Skeletal muscle satellite cell (primary cell): ENCODE data around the gene LPP.

ENCODE experiments used
- H3K27me3 ChIP-seq: 2 replicates; pipeline ENCODE4 v1.7.0; 2013; ENCODE audit warnings: low read length; ENCODE audit not compliant: control insufficient read depth, insufficient read depth
- H3K36me3 ChIP-seq: 2 replicates; pipeline ENCODE4 v1.7.0; 2013; ENCODE audit warnings: mild to moderate bottlenecking, control low read depth, low read length; ENCODE audit not compliant: insufficient read depth
- H3K4me1 ChIP-seq: 2 replicates; pipeline ENCODE4 v1.7.0; 2013; ENCODE audit warnings: low read length; ENCODE audit not compliant: control insufficient read depth, insufficient read depth
- H3K4me2 ChIP-seq: 2 replicates; pipeline ENCODE4 v1.7.0; 2013; ENCODE audit warnings: mild to moderate bottlenecking, low read length
- H3K4me3 ChIP-seq: 2 replicates; pipeline ENCODE4 v1.7.0; 2013; ENCODE audit warnings: low read length
- H3K9ac ChIP-seq: 2 replicates; pipeline ENCODE4 v1.7.0; 2013; ENCODE audit warnings: mild to moderate bottlenecking, low read depth, low read length, moderate library complexity
- H3K9me3 ChIP-seq: replicated peaks from 2 replicates; pipeline ENCODE4 v1.7.0; 2013; ENCODE audit warnings: mild to moderate bottlenecking, control low read depth, low read length

LPP gene

DNA sequence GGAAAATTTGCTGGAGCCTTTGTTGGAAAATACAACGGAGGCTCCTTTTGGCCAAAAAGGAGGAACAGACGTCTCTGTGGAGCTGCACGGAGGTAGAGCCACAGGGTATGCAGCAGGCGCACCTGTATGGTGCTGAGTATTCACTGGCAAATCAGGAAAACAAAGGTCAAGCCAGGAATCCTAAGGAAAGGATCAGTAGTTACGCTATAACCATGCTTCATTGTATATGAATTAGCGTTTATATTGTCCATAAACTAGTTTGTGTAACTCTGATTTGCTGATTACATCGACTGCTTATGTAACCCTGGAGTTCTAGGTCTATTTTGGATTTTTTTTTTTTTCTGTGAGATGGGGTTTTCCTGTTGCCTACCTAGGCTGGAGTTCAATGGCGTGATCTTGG, 45.4 kb downstream of the LPP start:
- Histone ChIP-seq H3K9ac (no peak overlapping the region), H3K9me3 (no peaks in the 10 kb centered on the region)

DNA sequence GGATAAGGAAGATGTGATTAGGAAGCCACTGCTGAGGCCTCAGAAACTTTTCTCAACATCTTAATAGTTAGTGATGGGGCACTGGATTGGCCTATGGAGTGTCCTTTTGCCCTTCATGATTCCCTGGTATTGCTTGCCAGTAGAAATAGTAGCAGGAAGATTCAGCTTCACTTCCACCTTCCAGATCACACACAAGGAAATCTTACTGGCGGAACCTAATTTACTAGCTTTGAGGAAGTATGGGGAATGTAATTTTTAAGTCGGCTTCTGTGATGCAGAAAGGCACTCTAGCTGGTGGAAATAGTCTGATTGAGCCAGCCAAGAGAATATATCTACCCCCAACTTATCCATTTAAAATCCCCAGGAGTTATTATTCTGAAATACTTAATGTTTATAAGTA, 46.5 kb downstream of the LPP start:
- Histone ChIP-seq H3K4me3 (no peak overlapping the region), H3K4me2 (no peak overlapping the region), H3K9me3 (no peaks in the 10 kb centered on the region), H3K4me1 (peaks cover 19% of the 10 kb centered on the region), H3K27me3 (no peaks in the 10 kb centered on the region), H3K9ac (no peak overlapping the region), H3K36me3 (peaks cover 4% of the 10 kb centered on the region)

More for the DNA sequence above, 45.4 kb downstream of the LPP start:
- Histone ChIP-seq H3K27me3 (no peaks in the 10 kb centered on the region), H3K36me3 (peaks cover 3% of the 10 kb centered on the region), H3K4me2 (no peak overlapping the region), H3K4me3 (no peak overlapping the region), H3K4me1 (peaks cover 19% of the 10 kb centered on the region)

DNA sequence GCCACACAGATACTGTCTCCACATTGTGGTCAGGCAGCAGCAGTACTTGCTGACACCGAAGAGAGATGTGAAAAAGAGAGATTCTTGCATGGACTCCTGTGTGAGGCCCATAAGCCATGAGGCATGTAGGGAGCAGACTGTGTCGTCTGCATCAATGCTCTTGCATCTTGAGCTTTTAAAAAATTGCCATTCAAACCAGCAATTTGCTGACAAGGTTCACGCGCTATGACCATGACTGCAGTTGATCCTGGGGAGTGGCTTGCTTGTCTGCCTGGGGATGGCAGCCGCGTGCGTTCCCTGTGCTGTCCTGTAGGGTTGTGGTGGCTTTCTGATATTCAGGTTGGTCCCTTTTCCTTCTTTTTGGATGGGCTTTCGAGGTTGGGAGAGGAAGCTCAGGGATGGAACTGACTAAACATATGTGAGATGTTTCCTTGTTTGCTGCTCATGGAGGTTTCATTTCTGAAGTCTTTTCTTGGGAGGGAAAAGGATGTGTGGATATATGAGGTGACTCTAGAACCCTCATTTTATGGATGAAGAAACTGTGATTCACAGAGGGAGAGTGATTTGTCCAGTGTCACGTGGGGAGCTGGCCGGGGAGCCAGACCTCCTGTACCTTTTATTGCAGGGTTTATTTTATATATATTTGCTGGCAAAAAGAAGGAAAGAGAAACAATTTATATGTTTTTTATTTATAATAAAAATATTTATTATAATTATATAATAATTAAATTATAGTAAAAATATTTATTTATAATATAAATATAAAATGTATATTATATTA, 48.6 kb downstream of the LPP start:
- Histone ChIP-seq H3K4me1 (peaks cover under 1% of the 10 kb centered on the region), H3K4me2 (no peak overlapping the region), H3K27me3 (no peaks in the 10 kb centered on the region), H3K9ac (no peak overlapping the region), H3K9me3 (no peaks in the 10 kb centered on the region), H3K36me3 (peaks cover 4% of the 10 kb centered on the region), H3K4me3 (no peak overlapping the region)

DNA sequence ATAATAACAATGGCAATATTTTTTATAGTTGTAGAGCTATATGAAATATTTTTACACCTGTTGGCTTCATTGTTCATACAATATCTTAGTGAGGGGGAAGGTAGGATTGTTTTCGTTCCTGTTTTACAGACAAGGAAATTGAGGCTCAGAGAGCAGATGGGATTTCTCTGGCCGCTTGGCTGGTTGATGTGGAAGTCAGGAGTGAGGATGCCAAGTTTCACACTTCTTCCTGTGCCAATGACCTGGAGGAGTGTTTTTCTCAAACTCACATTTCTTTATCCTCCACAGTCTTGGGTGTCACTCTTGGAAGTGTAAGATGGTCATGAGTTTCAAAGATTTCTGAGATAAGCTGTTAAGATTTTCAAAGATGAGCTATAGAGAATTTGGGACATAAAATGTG, 50.6 kb downstream of the LPP start:
- Histone ChIP-seq H3K4me2 (no peak overlapping the region), H3K9ac (no peak overlapping the region), H3K27me3 (no peaks in the 10 kb centered on the region), H3K4me3 (no peak overlapping the region), H3K36me3 (peaks cover 10% of the 10 kb centered on the region), H3K4me1 (peaks cover 11% of the 10 kb centered on the region), H3K9me3 (no peaks in the 10 kb centered on the region)

DNA sequence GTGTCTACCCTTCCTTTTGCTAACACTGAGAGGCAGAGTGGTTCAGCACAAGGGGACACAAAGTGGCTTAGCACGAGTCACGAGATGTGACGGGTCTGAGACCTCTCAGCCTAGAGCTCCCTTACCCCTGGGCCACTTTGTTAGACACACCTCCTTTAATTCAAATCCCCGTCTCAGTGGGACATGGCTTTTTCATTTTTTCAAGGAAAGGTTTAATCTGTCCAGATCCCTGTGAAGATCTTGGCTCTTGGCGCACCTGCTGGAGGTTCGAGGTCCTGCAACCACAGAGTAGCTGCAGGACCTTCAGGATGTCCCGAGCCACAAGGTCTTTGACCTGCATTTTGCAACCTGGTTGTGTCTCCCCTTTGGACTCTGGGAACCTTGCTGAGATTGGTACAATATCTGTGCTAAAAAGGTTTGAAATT, 52.0 kb downstream of the LPP start:
- H3K27me3 ChIP-seq, result no peaks in the 10 kb centered on the region
- H3K9me3 ChIP-seq, result no peaks in the 10 kb centered on the region
- no peak overlapping the region for H3K4me3 ChIP-seq

DNA sequence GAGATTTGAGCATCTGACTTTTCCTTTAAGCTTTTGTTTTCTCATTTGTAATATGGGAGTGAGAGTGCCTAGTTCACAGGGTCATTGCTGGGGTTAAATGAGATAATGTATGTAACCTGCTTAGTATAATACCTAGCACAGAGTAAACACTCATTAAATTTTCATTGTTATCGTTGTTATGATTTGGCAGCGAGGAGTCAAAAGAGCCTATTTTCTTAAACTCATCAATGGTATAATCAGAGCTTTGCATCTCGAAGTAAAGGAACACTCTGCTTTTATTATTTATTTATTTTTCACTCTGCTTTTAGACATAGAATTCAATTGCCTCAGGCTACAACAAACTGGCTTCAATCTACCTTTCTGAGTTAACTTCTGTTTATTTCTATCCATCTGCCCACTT, 52.8 kb downstream of the LPP start:
- Histone ChIP-seq H3K36me3 (peaks cover 16% of the 10 kb centered on the region), H3K9me3 (no peaks in the 10 kb centered on the region), H3K4me2 (no peak overlapping the region), H3K4me3 (no peak overlapping the region), H3K9ac (no peak overlapping the region), H3K4me1 (peaks cover 11% of the 10 kb centered on the region), H3K27me3 (no peaks in the 10 kb centered on the region)

More for the DNA sequence above, 52.0 kb downstream of the LPP start:
- Histone ChIP-seq H3K4me2 (no peak overlapping the region), H3K9ac (no peak overlapping the region), H3K4me1 (peaks cover 11% of the 10 kb centered on the region), H3K36me3 (peaks cover 16% of the 10 kb centered on the region)

DNA sequence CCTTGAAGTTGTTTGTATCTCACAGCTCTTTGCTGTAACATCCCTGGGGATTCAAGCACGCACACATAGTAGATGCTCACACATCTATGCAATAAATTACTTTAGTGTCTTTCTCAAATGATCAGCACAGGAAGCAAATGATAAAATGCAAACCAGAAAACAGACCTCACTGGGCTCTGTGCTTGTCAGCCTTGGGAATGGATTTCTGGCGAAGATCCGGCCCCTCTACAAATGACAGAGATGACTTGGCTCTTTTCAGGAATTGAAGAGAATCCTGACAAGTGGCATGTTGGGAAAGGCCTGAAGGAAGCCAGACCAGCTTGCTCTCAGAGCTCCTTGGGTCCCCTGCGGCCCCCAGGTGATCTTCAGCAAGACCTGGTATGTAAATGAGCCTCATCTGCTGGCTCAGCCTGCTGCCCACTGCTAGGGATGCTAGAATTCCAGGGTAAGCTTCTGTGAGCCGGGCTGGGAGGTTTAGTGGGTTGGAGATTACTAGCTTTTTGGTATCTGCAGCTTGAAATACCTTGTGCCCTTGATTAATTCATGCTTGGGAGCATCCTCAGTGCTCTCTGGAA, 54.1 kb downstream of the LPP start:
- Histone ChIP-seq H3K4me1 (peaks cover 20% of the 10 kb centered on the region), H3K9me3 (no peaks in the 10 kb centered on the region), H3K36me3 (peaks cover 16% of the 10 kb centered on the region), H3K4me3 (no peak overlapping the region), H3K9ac (peak overlapping the region; percentile 58), H3K4me2 (no peak overlapping the region), H3K27me3 (no peaks in the 10 kb centered on the region)

DNA sequence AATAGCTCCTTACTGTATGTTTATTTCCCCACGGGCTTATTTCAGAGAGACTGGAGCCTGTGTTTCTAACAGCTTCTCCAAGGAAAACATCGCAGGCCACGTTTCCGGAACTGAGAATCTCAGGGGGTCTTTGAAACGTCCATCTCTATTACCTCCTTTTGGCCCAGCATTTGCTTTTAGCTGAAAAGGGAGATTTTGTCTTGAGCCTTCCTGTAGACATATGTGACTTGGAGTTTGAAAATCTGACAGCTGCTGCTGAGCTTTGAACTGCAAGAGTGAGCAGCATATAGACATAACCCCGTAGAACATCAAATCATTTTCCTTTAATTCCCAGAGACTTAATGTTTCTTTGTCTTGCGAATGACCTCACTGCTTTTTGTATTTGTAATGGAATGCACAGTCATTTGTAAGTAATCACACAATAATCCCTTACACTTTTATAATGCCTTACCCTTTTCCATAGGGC, 54.6 kb downstream of the LPP start:
- Histone ChIP-seq H3K36me3 (peaks cover 16% of the 10 kb centered on the region), H3K9ac (peak overlapping the region; percentile 58), H3K4me2 (no peak overlapping the region), H3K4me1 (peaks cover 20% of the 10 kb centered on the region), H3K27me3 (no peaks in the 10 kb centered on the region), H3K9me3 (no peaks in the 10 kb centered on the region), H3K4me3 (no peak overlapping the region)

DNA sequence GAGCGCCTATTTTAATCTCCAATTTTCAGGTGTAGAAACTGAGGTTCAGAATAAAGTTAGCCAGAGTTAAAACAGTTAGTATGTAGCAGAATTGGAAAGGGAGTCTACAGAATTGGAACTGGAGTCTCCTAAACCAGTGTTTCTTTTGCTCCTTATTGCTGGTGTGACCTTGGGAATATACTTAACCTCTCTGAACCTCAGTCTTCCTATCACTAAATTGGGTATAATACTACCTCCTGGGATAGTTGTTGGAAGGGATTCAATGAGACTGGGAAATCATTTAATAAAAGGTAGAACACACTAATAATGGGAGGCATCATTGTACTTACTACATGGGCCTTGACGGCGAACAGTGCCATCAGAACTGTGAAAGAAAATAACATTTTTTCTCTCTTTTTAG, 55.1 kb downstream of the LPP start:
- Histone ChIP-seq H3K9me3 (no peaks in the 10 kb centered on the region), H3K27me3 (no peaks in the 10 kb centered on the region), H3K9ac (peak overlapping the region; percentile 58), H3K36me3 (peaks cover 16% of the 10 kb centered on the region), H3K4me2 (no peak overlapping the region), H3K4me1 (peaks cover 20% of the 10 kb centered on the region), H3K4me3 (no peak overlapping the region)

DNA sequence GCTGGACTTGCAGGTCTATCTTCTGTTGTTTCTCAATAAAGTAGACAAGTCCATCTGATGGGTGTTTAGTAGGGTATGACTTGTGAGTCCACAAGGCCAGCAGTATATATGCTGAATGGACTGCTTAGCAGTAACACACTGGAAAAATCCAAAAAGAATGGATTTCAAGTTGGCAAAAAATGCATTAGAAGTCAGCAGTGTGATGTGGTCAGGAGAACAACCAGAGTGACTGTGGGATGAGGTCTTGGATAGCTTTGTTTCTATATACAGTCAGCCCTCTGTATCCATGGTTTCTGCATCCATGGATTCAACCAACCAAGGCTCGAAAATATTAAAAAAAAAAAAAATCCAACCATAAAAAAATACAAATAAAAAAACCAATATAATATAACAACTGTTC, 55.8 kb downstream of the LPP start:
- H3K4me1 ChIP-seq, result peaks cover 24% of the 10 kb centered on the region
- H3K4me3 ChIP-seq, result no peak overlapping the region
- no peaks in the 10 kb centered on the region for H3K27me3 ChIP-seq
- H3K4me2 ChIP-seq, result no peak overlapping the region
- no peak overlapping the region for H3K9ac ChIP-seq
- peaks cover 16% of the 10 kb centered on the region for H3K36me3 ChIP-seq
- H3K9me3 ChIP-seq, result no peaks in the 10 kb centered on the region

DNA sequence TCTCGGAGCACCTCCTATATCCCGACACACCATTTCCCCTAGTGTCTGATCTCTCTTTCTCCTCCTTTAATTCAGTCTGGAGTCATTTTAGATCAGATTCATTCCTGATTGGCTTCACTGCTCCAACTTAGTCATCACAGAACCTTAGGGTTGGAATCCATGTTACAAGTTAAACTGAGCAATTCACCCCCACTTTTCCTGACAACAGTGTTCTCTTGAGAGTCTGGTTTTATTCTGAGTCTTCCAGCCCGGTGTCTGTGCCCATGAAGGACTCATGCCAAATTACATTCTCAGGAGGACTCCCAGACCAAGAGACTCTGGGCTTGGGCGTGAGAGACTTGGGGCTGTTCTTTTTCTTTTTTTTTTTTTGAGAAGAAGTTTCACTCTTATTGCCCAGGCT, 57.5 kb downstream of the LPP start:
- Histone ChIP-seq H3K4me1 (peaks cover 24% of the 10 kb centered on the region), H3K36me3 (peaks cover 13% of the 10 kb centered on the region), H3K9ac (no peak overlapping the region), H3K4me2 (no peak overlapping the region), H3K27me3 (no peaks in the 10 kb centered on the region), H3K4me3 (no peak overlapping the region), H3K9me3 (no peaks in the 10 kb centered on the region)
